Measurements from ENCODE around the gene ANXA10.
"Not testable (repeated sequence)": the region's sequence is repeated elsewhere in the genome, so short reads cannot be mapped to it uniquely, and the experiment has no call there.

ANXA10 gene

DNA sequence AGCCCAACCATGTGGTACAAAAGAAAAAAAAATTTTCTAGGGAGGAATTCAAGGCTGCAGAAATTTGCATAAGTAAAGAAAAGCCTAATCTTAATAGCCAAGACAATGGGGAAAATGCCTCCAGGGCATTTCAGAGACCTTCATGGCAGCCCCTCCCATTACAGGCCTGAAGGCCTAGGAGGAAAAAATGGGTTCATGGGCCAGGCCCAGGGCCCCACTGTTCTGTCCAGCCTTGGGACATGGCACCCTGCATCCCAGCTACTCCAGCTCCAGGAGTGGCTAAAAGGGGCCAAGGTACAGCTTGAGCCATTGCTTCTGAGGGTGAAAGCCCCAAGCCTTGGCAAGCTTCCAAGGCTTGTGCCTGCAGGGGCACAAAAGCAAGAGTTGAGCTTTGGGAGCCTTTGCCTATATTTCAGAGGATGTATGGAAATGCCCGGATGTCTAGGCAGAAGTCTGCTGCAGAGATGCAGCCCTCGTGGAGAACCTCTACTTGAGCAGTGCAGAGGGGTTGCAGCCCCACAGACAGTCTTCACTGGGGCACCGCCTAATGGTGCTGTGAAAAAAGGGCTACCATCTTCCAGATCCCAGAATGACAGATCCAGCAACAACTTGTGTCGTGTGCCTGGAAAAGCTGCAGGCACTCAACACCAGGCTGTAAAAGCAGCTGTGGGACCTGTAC, 111.0 kb downstream of the ANXA10 start:
- no peak for DNase-seq (ENCODE audit: extremely low read depth, low read depth)
- TF ChIP-seq CTCF (IDR thresholded peaks at IDR 0.05; ENCODE audit: low read depth, low read length) = no peak

DNA sequence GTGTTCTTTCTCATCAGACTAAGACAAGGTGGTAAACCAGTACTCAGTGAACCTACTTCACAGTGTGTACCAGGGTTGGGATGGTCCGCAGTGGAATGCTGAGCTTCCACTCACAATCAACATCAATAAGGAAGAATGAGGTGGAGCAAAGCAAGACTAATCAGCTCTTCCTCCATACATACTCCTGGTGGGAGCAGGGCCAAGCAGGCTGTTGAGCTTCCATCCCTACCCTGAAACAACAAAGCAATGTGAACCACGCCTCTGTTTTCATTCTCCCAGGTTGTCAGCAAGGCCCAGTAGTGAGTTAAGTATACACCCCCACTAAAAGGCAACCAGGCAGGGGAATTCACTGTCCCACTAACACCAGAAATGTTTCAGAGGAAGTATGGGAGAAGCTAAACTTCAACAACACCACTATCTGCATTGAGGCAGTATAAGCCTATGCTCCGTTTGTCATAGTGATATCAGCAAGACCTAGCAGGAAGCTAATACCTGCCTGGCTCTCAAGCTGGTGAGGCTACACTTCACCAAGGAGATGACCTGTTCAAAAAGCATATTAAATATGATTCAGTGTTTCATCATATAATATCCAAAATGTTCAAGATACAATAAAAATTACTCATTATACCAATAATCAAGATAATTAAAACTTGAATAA, 116.7 kb downstream of the ANXA10 start:
- TF ChIP-seq CTCF (IDR thresholded peaks at IDR 0.05; ENCODE audit: low read depth, low read length) = no peak
- DNase-seq (ENCODE audit: extremely low read depth, low read depth) = no peak

GRCh38 chr4:168212656-168213055, 120.3 kb downstream of the ANXA10 start:
- no peak for TF ChIP-seq CTCF (IDR thresholded peaks at IDR 0.05; ENCODE audit: low read depth, low read length)
- no peak for DNase-seq (ENCODE audit: extremely low read depth, low read depth)

- not testable (repeated sequence) for DNase-seq (ENCODE audit: extremely low read depth, low read depth)
Measured at GRCh38 chr4:168213511-168213910, 121.2 kb downstream of the ANXA10 start.

GRCh38 chr4:168218645-168219044, 126.3 kb downstream of the ANXA10 start:
- TF ChIP-seq CTCF (IDR thresholded peaks at IDR 0.05; ENCODE audit: low read depth, low read length) = no peak
- no peak for DNase-seq (ENCODE audit: extremely low read depth, low read depth)

GRCh38 chr4:168220893-168221292, 128.6 kb downstream of the ANXA10 start:
- DNase-seq (ENCODE audit: extremely low read depth, low read depth) = no peak
- no peak for TF ChIP-seq CTCF (IDR thresholded peaks at IDR 0.05; ENCODE audit: low read depth, low read length)

DNA sequence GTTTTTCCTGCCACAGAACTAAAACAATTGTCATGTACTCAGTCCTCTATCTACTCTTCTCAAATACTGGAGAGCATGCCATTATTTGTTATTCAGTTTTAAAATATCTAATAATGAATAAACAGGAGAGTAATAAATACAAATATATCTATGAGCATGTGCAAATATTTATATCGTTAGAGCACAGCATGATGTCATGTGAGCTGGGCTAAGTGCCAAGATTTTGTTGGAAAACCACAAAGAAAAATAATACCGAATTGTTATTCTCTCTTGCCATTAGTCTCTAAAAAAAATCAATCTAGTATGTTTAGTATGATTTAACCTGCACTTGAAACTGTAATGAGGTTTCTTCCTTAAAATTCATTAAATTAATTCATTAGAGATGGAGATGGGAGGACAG, 129.0 kb downstream of the ANXA10 start:
- peak; percentile 27 for DNase-seq (ENCODE audit: extremely low read depth, low read depth)
- no peak for TF ChIP-seq CTCF (IDR thresholded peaks at IDR 0.05; ENCODE audit: low read depth, low read length)
